ENCODE data around the gene IRGM.

Gene IRGM

GRCh38 chr5:150847334-150847695 is 994 bp downstream of the IRGM start:
- no peak overlapping the region for H3K4me3 ChIP-seq (replicated peaks; ENCODE audit: insufficient read depth, low read length)
- no peaks in the 10 kb centered on the region for H3K27me3 ChIP-seq (ENCODE audit: insufficient read depth, poor library complexity, severe bottlenecking)
- no peak for DNase-seq (ENCODE audit: low read depth in 1 of 2, low spot score in 1 of 2)
- TF ChIP-seq CTCF (IDR thresholded peaks at IDR 0.05; ENCODE audit: insufficient read depth, low read length) (no peak), POLR2AphosphoS5 (IDR thresholded peaks at IDR 0.05; ENCODE audit: low read depth) (no peak), REST (IDR thresholded peaks at IDR 0.05; ENCODE audit: insufficient replicate concordance, low read depth) (no peak), GABPA (IDR thresholded peaks at IDR 0.05; ENCODE audit: low read depth) (no peak), SPI1 (IDR thresholded peaks at IDR 0.05; ENCODE audit: borderline replicate concordance, low read depth) (no peak)
- H3K27ac ChIP-seq (replicated peaks) = peak overlapping the region; percentile 69

- TF ChIP-seq CTCF (IDR thresholded peaks at IDR 0.05; ENCODE audit: insufficient read depth, low read length) = no peak
- no peak for TF ChIP-seq SPI1 (IDR thresholded peaks at IDR 0.05; ENCODE audit: borderline replicate concordance, low read depth)
- no peak for TF ChIP-seq GABPA (IDR thresholded peaks at IDR 0.05; ENCODE audit: low read depth)
- TF ChIP-seq POLR2AphosphoS5 (IDR thresholded peaks at IDR 0.05; ENCODE audit: low read depth) = no peak
- no peak for TF ChIP-seq REST (IDR thresholded peaks at IDR 0.05; ENCODE audit: insufficient replicate concordance, low read depth)
These were observed 1.9 kb downstream of the IRGM start for GRCh38 chr5:150848271-150848670.

GRCh38 chr5:150851039-150851438 is 4.7 kb downstream of the IRGM start:
- DNase-seq (ENCODE audit: low read depth in 1 of 2, low spot score in 1 of 2) = no peak
- no peak overlapping the region for H3K27ac ChIP-seq (replicated peaks)
- no peaks in the 10 kb centered on the region for H3K27me3 ChIP-seq (ENCODE audit: insufficient read depth, poor library complexity, severe bottlenecking)
- TF ChIP-seq CTCF (IDR thresholded peaks at IDR 0.05; ENCODE audit: insufficient read depth, low read length) (no peak), SPI1 (IDR thresholded peaks at IDR 0.05; ENCODE audit: borderline replicate concordance, low read depth) (no peak), REST (IDR thresholded peaks at IDR 0.05; ENCODE audit: insufficient replicate concordance, low read depth) (no peak)
- no peak overlapping the region for H3K4me3 ChIP-seq (replicated peaks; ENCODE audit: insufficient read depth, low read length)

More at GRCh38 chr5:150848271-150848670, 1.9 kb downstream of the IRGM start:
- no peak for DNase-seq (ENCODE audit: low read depth in 1 of 2, low spot score in 1 of 2)
- H3K27ac ChIP-seq (replicated peaks) = no peak overlapping the region
- no peak overlapping the region for H3K4me3 ChIP-seq (replicated peaks; ENCODE audit: insufficient read depth, low read length)
- H3K27me3 ChIP-seq (ENCODE audit: insufficient read depth, poor library complexity, severe bottlenecking) = no peaks in the 10 kb centered on the region
